ENCODE measurements around the gene EXOC3. TPM values are rescaled to one million over a fixed set of nuclear protein-coding genes. Genes with fewer than 3 reads are reported as not detected.

Gene EXOC3
- total RNA-seq, 3 donors from 2014 or later (not counting 1 experiment from before 2014, with no cell fraction given), result 89.6 to 99.9 (median 96.3) TPM

DNA sequence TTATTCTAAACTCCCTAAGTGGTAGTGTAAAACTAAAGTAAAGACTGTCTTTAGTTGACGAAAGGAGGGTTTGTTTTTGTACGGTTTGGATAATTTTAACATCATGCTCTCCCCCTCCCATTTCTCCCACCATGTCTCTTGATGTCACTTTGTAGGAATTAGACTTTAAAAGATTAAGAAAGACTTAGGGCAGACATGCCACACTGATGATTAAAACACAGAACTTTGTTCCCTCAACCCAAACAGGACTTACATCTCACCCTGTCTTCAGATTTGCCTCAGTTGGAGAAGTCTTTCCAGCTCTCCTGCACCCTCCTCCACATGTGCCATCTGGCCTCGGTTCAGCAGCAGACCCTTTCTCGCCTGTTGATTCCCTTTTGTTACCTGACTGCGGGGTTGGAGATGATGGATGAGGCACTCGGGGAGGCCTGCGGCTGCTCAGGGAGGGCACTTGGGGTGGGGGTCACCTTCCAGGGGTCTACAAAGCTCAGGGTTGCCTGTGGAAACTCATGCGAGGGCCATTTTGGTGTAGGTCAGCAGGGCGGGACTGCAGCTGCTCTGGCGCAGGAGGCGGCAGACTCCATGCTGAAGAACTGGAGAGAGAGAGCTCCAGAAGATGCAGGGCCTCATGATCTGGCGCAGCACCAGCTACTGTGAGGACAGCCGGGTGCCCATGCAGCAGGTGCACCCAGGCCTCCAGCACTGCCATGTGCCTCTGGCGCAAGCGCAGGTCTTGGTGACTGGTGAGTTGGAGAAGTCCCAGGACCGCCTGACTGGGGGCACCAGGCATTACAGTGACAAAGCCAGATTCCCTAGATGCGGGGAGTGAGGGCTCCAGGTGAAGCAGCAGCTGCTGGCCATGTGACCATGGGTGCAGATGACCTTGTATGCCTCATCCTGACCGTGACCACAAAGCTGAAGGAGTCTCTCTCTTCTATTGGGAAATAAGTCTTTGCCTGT, 24.5 kb upstream of the EXOC3 start:
- 89% methylated on average over 16 of the region's 18 CpGs for WGBS (ENCODE audit: insufficient coverage)
- Mint-ChIP-seq H3K9me3 (no peaks in the 10 kb centered on the region), H3K4me1 (peaks cover 7 to 22% of the 10 kb centered on the region in 2 donors), H3K27ac (no peak overlapping the region), H3K4me3 (no peak overlapping the region), H3K36me3 (no peaks in the 10 kb centered on the region), H3K27me3 (ENCODE audit: low read depth in 2 of 2) (no peaks in the 10 kb centered on the region)
- TF ChIP-seq, protein P1, sequence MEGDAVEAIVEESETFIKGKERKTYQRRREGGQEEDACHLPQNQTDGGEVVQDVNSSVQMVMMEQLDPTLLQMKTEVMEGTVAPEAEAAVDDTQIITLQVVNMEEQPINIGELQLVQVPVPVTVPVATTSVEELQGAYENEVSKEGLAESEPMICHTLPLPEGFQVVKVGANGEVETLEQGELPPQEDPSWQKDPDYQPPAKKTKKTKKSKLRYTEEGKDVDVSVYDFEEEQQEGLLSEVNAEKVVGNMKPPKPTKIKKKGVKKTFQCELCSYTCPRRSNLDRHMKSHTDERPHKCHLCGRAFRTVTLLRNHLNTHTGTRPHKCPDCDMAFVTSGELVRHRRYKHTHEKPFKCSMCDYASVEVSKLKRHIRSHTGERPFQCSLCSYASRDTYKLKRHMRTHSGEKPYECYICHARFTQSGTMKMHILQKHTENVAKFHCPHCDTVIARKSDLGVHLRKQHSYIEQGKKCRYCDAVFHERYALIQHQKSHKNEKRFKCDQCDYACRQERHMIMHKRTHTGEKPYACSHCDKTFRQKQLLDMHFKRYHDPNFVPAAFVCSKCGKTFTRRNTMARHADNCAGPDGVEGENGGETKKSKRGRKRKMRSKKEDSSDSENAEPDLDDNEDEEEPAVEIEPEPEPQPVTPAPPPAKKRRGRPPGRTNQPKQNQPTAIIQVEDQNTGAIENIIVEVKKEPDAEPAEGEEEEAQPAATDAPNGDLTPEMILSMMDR (IDR thresholded peaks at IDR 0.05), result no peak
- Histone ChIP-seq H3K4me3 (ENCODE audit: low read length) (no peak overlapping the region), H3K36me3 (ENCODE audit: control insufficient read depth, insufficient read depth, low read length) (no peaks in the 10 kb centered on the region), H3K27me3 (ENCODE audit: control insufficient read depth, insufficient read depth, low read length) (no peaks in the 10 kb centered on the region), H3K4me1 (ENCODE audit: control insufficient read depth, insufficient read depth, low read length) (no peaks in the 10 kb centered on the region), H3K27ac (ENCODE audit: low read length) (no peak overlapping the region), H3K9me3 (ENCODE audit: control insufficient read depth, insufficient read depth, low read length) (no peaks in the 10 kb centered on the region)
- intact Hi-C loops (cut with micrococcal nuclease), result no loop called here
- DNase-seq (no peak), ATAC-seq (no peak)

DNA sequence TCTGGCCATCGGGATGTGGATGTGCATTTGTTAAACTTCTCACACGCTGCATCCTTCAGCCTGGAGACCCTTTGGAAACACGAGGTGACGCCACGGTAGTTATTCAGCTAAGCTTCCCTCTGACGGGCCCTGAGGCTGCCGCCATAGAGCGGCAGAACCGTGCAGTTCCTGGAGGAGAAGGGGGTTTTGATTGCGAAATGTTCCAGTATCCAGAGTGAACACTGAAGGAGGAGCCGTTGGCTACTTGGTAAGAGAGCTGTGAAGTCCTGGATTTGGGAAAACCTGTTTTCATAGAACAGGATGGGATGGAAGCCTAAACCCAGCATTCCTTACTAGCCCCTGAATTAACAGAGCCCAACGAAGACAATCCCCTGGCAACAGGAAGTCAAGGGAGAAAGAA, 23.0 kb upstream of the EXOC3 start:
- H3K36me3 ChIP-seq (ENCODE audit: control insufficient read depth, insufficient read depth, low read length), result no peaks in the 10 kb centered on the region
- Mint-ChIP-seq H3K27me3 (ENCODE audit: low read depth in 2 of 2) (no peaks in the 10 kb centered on the region), H3K4me3 (no peak overlapping the region), H3K4me1 (peaks cover 17 to 18% of the 10 kb centered on the region in 2 donors), H3K9me3 (no peaks in the 10 kb centered on the region), H3K27ac (no peak overlapping the region), H3K36me3 (no peaks in the 10 kb centered on the region)
- ATAC-seq (no peak), DNase-seq (no peak)
- peaks cover 11% of the 10 kb centered on the region for H3K4me1 ChIP-seq (ENCODE audit: control insufficient read depth, insufficient read depth, low read length)
- TF ChIP-seq, protein P1 (IDR thresholded peaks at IDR 0.05), result no peak
- H3K27ac ChIP-seq (ENCODE audit: low read length), result no peak overlapping the region
- H3K27me3 ChIP-seq (ENCODE audit: control insufficient read depth, insufficient read depth, low read length), result no peaks in the 10 kb centered on the region
- intact Hi-C loops (cut with micrococcal nuclease), result no loop called here
- no peaks in the 10 kb centered on the region for H3K9me3 ChIP-seq (ENCODE audit: control insufficient read depth, insufficient read depth, low read length)
- 94% methylated on average over 12 of the region's 12 CpGs for WGBS (ENCODE audit: insufficient coverage)
- H3K4me3 ChIP-seq (ENCODE audit: low read length), result no peak overlapping the region

DNA sequence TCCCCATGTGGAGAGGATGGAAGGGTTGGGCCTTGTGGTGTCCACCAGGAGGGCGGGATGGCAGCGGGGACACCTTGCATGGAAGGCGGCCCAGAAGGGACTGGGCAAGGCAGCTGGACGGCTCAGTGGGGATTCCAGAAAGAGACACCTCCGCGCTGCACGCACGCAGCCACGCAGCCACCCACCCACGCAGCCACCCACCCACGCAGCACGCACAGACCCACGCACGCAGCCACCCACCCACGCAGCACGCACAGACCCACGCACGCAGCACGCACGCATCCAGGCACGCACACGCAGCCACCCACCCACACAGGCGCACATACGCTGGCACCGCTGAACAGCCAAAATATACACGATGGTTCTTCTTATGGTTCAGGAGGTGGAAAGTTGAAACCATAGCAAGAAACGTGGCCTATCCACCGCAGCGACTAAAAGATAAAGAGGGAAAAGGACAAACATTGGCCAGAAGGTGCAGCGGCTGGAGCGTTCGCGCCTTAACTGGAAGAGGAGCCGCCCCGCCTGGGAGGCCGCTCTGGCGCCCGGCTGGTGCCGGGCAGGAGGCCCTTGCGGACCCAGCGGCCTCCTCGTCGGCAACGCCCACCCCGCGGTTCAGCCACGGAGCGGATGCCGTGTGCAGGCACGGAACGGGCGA, 22.2 kb upstream of the EXOC3 start:
- intact Hi-C loops (cut with micrococcal nuclease), result no loop called here
- WGBS (ENCODE audit: insufficient coverage), result 94% methylated on average over 52 of the region's 52 CpGs
- no peaks in the 10 kb centered on the region for H3K36me3 ChIP-seq (ENCODE audit: control insufficient read depth, insufficient read depth, low read length)
- no peak for DNase-seq
- H3K4me1 ChIP-seq (ENCODE audit: control insufficient read depth, insufficient read depth, low read length), result peaks cover 12% of the 10 kb centered on the region
- Mint-ChIP-seq H3K9me3 (no peaks in the 10 kb centered on the region), H3K4me3 (no peak overlapping the region), H3K4me1 (peaks cover 15 to 18% of the 10 kb centered on the region in 2 donors), H3K36me3 (no peaks in the 10 kb centered on the region), H3K27me3 (ENCODE audit: low read depth in 2 of 2) (no peaks in the 10 kb centered on the region), H3K27ac (no peak overlapping the region)
- no peaks in the 10 kb centered on the region for H3K27me3 ChIP-seq (ENCODE audit: control insufficient read depth, insufficient read depth, low read length)
- H3K9me3 ChIP-seq (ENCODE audit: control insufficient read depth, insufficient read depth, low read length), result no peaks in the 10 kb centered on the region
- peak in 1 of 3 donors; percentile 35 for ATAC-seq
- TF ChIP-seq, protein P1 (IDR thresholded peaks at IDR 0.05), result no peak
- H3K27ac ChIP-seq (ENCODE audit: low read length), result no peak overlapping the region
- H3K4me3 ChIP-seq (ENCODE audit: low read length), result no peak overlapping the region

All from natural killer cell (primary cell).